Calu3 (cell line): ENCODE results near the gene GNB1. TPM values are rescaled to one million over a fixed set of nuclear protein-coding genes. Genes with fewer than 3 reads are reported as not detected.

Source experiments
- BruUV-seq: library from RNA; stranded (reverse); fragments of 400-500 nt; replicated peaks from 2 replicates; lab custom pipeline; 2021; lab: Mats Ljungman, UMichigan
- CTCF ChIA-PET: fragments of 300-600 bp; sonication (Branson Sonifier 250); formaldehyde crosslinking; loops from one replicate; lab custom pipeline; 2022; ENCODE audit warnings: antibody characterized with exemption; lab: Charles Lee
- DNase-seq: peaks from one replicate; pipeline ENCODE4 v3.0.0; 2022
- H3K27ac Mint-ChIP-seq: one replicate; pipeline ENCODE4 v1.8.0; 2022; ENCODE audit warnings: mixed read lengths; ENCODE audit not compliant: unreplicated experiment
- H3K27me3 Mint-ChIP-seq: one replicate; pipeline ENCODE4 v1.8.0; 2022; ENCODE audit warnings: mixed read lengths; ENCODE audit not compliant: unreplicated experiment
- H3K36me3 Mint-ChIP-seq: one replicate; pipeline ENCODE4 v1.8.0; 2022; ENCODE audit warnings: mild to moderate bottlenecking, moderate library complexity, mixed read lengths; ENCODE audit not compliant: insufficient read depth, unreplicated experiment
- H3K4me1 Mint-ChIP-seq: one replicate; pipeline ENCODE4 v1.8.0; 2022; ENCODE audit warnings: mild to moderate bottlenecking, low read depth, mixed read lengths; ENCODE audit not compliant: unreplicated experiment
- H3K4me3 Mint-ChIP-seq: one replicate; pipeline ENCODE4 v1.8.0; 2022; ENCODE audit warnings: mild to moderate bottlenecking, low read depth, moderate library complexity, mixed read lengths; ENCODE audit not compliant: unreplicated experiment
- H3K9me3 Mint-ChIP-seq: one replicate; pipeline ENCODE4 v1.8.0; 2022; ENCODE audit warnings: low read depth, mixed read lengths; ENCODE audit not compliant: unreplicated experiment
- CTCF ChIP-seq: fragments of 200-600 bp; IDR thresholded peaks from one replicate; pipeline ENCODE4 v1.8.0; 2022; ENCODE audit warnings: antibody characterized with exemption; ENCODE audit not compliant: unreplicated experiment
- intact Hi-C: fragments of 100-400 bp; cut with micrococcal nuclease; formaldehyde crosslinking; loops from one replicate; pipeline ENCODE4 v1.10.0; 2022; ENCODE audit not compliant: unreplicated experiment
- total RNA-seq: library from RNA; stranded (reverse); gene quantifications from 2 replicates; pipeline ENCODE4 v1.2.3, GENCODE V29; 2022

GNB1 gene
- total RNA-seq, 1 experiment from 2014 or later, result 252 TPM

- H3K27ac Mint-ChIP-seq, result no peak overlapping the region
- H3K27me3 Mint-ChIP-seq, result peaks cover 5% of the 10 kb centered on the region
- intact Hi-C loops, result no loop called here
- CTCF ChIA-PET, result no interaction called here
- DNase-seq, result peak; percentile 99
- H3K4me3 Mint-ChIP-seq, result peak overlapping the region; percentile 67
- H3K4me1 Mint-ChIP-seq, result no peaks in the 10 kb centered on the region
- TF ChIP-seq CTCF, result no peak
- H3K9me3 Mint-ChIP-seq, result no peaks in the 10 kb centered on the region
- BruUV-seq, result no TSS peak
- peaks cover 14% of the 10 kb centered on the region for H3K36me3 Mint-ChIP-seq
Observed at GRCh38 chr1:1919304-1920056, 28.6 kb upstream of the GNB1 start.

GRCh38 chr1:1918901-1919303 is 28.0 kb upstream of the GNB1 start, which contains the start of gene TMEM52:
Gene TMEM52 (minus strand): TSS chr1:1919279. CDS start chr1:1919265, 14 bp downstream.
- Mint-ChIP-seq H3K4me3 (peak within 1 kb of the TSS; percentile 67), H3K9me3 (no peaks in the 10 kb centered on the region), H3K27me3 (peaks cover 4% of the 10 kb centered on the region), H3K27ac (no peak within 1 kb of the TSS), H3K36me3 (peaks cover 14% of the 10 kb centered on the region), H3K4me1 (no peaks in the 10 kb centered on the region)
- intact Hi-C loops, result no loop called here
- DNase-seq, result no peak
- CTCF ChIA-PET, result no interaction called here
- TF ChIP-seq CTCF, result no peak
- BruUV-seq, result no TSS peak

- no peaks in the 10 kb centered on the region for H3K9me3 Mint-ChIP-seq
- CTCF ChIA-PET, result no interaction called here
- DNase-seq, result no peak
- no peak overlapping the region for H3K27ac Mint-ChIP-seq
- BruUV-seq, result no TSS peak
- no peaks in the 10 kb centered on the region for H3K4me1 Mint-ChIP-seq
- peak overlapping the region; percentile 67 for H3K4me3 Mint-ChIP-seq
- TF ChIP-seq CTCF, result no peak
- peaks cover 14% of the 10 kb centered on the region for H3K36me3 Mint-ChIP-seq
- intact Hi-C loops, result no loop called here
- H3K27me3 Mint-ChIP-seq, result peaks cover 11% of the 10 kb centered on the region
Observed at GRCh38 chr1:1917995-1918900, 27.4 kb upstream of the GNB1 start.

GRCh38 chr1:1917304-1917976 is 26.6 kb upstream of the GNB1 start:
- CTCF ChIA-PET, result no interaction called here
- no peak overlapping the region for H3K27ac Mint-ChIP-seq
- H3K9me3 Mint-ChIP-seq, result no peaks in the 10 kb centered on the region
- no TSS peak for BruUV-seq
- no peak for TF ChIP-seq CTCF
- peaks cover 13% of the 10 kb centered on the region for H3K27me3 Mint-ChIP-seq
- H3K4me1 Mint-ChIP-seq, result no peaks in the 10 kb centered on the region
- peaks cover 14% of the 10 kb centered on the region for H3K36me3 Mint-ChIP-seq
- no peak for DNase-seq
- no peak overlapping the region for H3K4me3 Mint-ChIP-seq
- intact Hi-C loops, result no loop called here
